ENCODE measurements around the gene RNF223. TPM values are rescaled to one million over a fixed set of nuclear protein-coding genes. Genes with fewer than 3 reads are reported as not detected.

RNF223 gene
- total and polyA plus RNA-seq, 2 of the 13 experiments (the other 11 are each of a cell fraction or from before 2014, with no cell fraction given): 0.03 TPM; not detected in 1

GRCh38 chr1:1122078-1122811 is 48.1 kb upstream of the RNF223 start (continued):
- TF ChIP-seq, protein P1, sequence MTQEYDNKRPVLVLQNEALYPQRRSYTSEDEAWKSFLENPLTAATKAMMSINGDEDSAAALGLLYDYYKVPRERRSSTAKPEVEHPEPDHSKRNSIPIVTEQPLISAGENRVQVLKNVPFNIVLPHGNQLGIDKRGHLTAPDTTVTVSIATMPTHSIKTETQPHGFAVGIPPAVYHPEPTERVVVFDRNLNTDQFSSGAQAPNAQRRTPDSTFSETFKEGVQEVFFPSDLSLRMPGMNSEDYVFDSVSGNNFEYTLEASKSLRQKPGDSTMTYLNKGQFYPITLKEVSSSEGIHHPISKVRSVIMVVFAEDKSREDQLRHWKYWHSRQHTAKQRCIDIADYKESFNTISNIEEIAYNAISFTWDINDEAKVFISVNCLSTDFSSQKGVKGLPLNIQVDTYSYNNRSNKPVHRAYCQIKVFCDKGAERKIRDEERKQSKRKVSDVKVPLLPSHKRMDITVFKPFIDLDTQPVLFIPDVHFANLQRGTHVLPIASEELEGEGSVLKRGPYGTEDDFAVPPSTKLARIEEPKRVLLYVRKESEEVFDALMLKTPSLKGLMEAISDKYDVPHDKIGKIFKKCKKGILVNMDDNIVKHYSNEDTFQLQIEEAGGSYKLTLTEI (CRISPR knock-in tag; conservative IDR thresholded peaks at IDR 0.05): no peak
- TF ChIP-seq ZBTB20 (CRISPR knock-in tag; IDR thresholded peaks at IDR 0.05; ENCODE audit: borderline replicate concordance, low read depth) (peak; percentile 66; the same call in 1 of the 2 replicates), ZFP82 (CRISPR knock-in tag; IDR thresholded peaks at IDR 0.05; ENCODE audit: borderline replicate concordance) (no peak), ZNF841 (CRISPR knock-in tag; IDR thresholded peaks at IDR 0.05; ENCODE audit: borderline replicate concordance) (no peak), PPARG (CRISPR knock-in tag; conservative IDR thresholded peaks at IDR 0.05) (no peak), ZNF496 (CRISPR knock-in tag; IDR thresholded peaks at IDR 0.05; ENCODE audit: insufficient replicate concordance) (no peak), MLXIP (CRISPR knock-in tag; IDR thresholded peaks at IDR 0.05; ENCODE audit: borderline replicate concordance) (no peak), PAXIP1 (CRISPR knock-in tag; conservative IDR thresholded peaks at IDR 0.05) (no peak; the same call in 1 of the 2 replicates), ZNF772 (CRISPR knock-in tag; IDR thresholded peaks at IDR 0.05) (peak; percentile 75), ZNF639 (CRISPR knock-in tag; conservative IDR thresholded peaks at IDR 0.05) (0 out of 2 replicates have a peak, but pooled peaks have one; percentile 32), ZNF878 (CRISPR knock-in tag; IDR thresholded peaks at IDR 0.05) (no peak), ZNF326 (CRISPR knock-in tag; IDR thresholded peaks at IDR 0.05; ENCODE audit: borderline replicate concordance) (no peak), RELA (CRISPR knock-in tag; IDR thresholded peaks at IDR 0.05) (peak; percentile 67; the same call in 1 of the 2 replicates), ZNF235 (CRISPR knock-in tag; IDR thresholded peaks at IDR 0.05; ENCODE audit: borderline replicate concordance) (no peak; the same call in 1 of the 2 replicates), JDP2 (CRISPR knock-in tag; IDR thresholded peaks at IDR 0.05; ENCODE audit: borderline replicate concordance) (no peak), SP140L (CRISPR knock-in tag; IDR thresholded peaks at IDR 0.05; ENCODE audit: borderline replicate concordance) (no peak)

Measured in HepG2 (cell line).